ENCODE data around the gene QPRT. TPM values are rescaled to one million over a fixed set of nuclear protein-coding genes. Genes with fewer than 3 reads are reported as not detected.

Gene QPRT
- total RNA-seq, 2 experiments from 2014 or later, result 0.19 to 0.45 TPM

GRCh38 chr16:29641561-29641960 lies 37.4 kb upstream of the QPRT start:
- intact Hi-C loops (cut with DNase I, micrococcal nuclease), result no loop called here
- no peaks in the 10 kb centered on the region for H3K9me3 ChIP-seq (ENCODE audit: control insufficient read depth in 1 of 2, insufficient read depth in 1 of 2, low read length in 2 of 2)
- peaks cover 22% of the 10 kb centered on the region for H3K4me1 Mint-ChIP-seq (ENCODE audit: low read depth)
- H3K27me3 ChIP-seq (ENCODE audit: control insufficient read depth in 1 of 2, insufficient read depth in 2 of 2, low read length in 2 of 2), result no peaks in the 10 kb centered on the region
- H3K4me1 ChIP-seq (ENCODE audit: insufficient read depth, low read length), result peaks cover 20% of the 10 kb centered on the region
- ChIA-PET POLR2A (interaction anchor here (0.7 to 1.6 kb wide), 4 partner anchors 22 to 97 kb away, joined by 3 to 6 read pairs (median 4); partner anchors contain the start of gene SPN), CTCF (interaction anchor here (1.0 to 1.1 kb wide), 2 partner anchors 59 to 72 kb away, joined by 4 to 6 read pairs; no protein-coding TSS in a partner anchor)
- H3K27me3 Mint-ChIP-seq, result no peaks in the 10 kb centered on the region
- H3K9me3 Mint-ChIP-seq, result no peaks in the 10 kb centered on the region
- no peaks in the 10 kb centered on the region for H3K36me3 Mint-ChIP-seq (ENCODE audit: low read depth)
- H3K27ac Mint-ChIP-seq, result peak overlapping the region; percentile 44
- peak in 3 of 14 experiments; percentile 55 to 63 (median 61) for DNase-seq
- H3K4me3 ChIP-seq (ENCODE audit: low read length), result no peak overlapping the region
- peak overlapping the region; percentile 15 for H3K4me3 Mint-ChIP-seq
- no peak for TF ChIP-seq CTCF (IDR thresholded peaks at IDR 0.05)
- H3K27ac ChIP-seq (ENCODE audit: low read depth in 1 of 2, low read length in 2 of 2), result no peak overlapping the region
- ATAC-seq (ENCODE audit: poor library complexity), result peak; percentile 76
- H3K36me3 ChIP-seq (ENCODE audit: insufficient read depth, low read length), result no peaks in the 10 kb centered on the region

DNA sequence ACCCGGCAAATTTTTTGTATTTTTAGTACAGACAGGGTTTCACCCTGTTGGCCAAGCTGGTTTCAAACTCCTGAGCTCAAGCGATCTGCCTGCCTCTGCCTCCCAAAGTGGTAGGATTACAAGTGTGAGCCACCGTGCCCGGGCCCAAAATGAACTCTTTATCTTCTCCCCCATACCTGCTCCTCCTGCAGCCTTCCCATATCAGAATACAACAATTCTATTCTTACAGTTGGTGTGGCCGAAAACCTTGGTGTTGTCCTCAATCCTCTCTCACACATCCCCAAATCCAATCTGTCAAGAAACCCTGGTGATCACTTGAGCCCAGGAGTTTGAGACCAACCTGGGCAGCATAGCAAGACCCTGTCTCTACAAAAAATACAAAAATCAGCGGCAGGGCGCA lies 35.4 kb upstream of the QPRT start:
- no peaks in the 10 kb centered on the region for H3K9me3 ChIP-seq (ENCODE audit: control insufficient read depth in 1 of 2, insufficient read depth in 1 of 2, low read length in 2 of 2)
- peaks cover 20% of the 10 kb centered on the region for H3K4me1 ChIP-seq (ENCODE audit: insufficient read depth, low read length)
- H3K4me1 Mint-ChIP-seq (ENCODE audit: low read depth), result peaks cover 22% of the 10 kb centered on the region
- intact Hi-C loops (cut with DNase I, micrococcal nuclease), result no loop called here
- no peak for TF ChIP-seq CTCF (IDR thresholded peaks at IDR 0.05)
- POLR2A ChIA-PET, result no interaction called here
- ATAC-seq (ENCODE audit: poor library complexity) (no peak), DNase-seq (no peak)
- no peaks in the 10 kb centered on the region for H3K9me3 Mint-ChIP-seq
- CTCF ChIA-PET, result no interaction called here
- no peaks in the 10 kb centered on the region for H3K27me3 Mint-ChIP-seq
- no peak overlapping the region for H3K4me3 Mint-ChIP-seq
- no peak overlapping the region for H3K4me3 ChIP-seq (ENCODE audit: low read length)
- no peaks in the 10 kb centered on the region for H3K36me3 Mint-ChIP-seq (ENCODE audit: low read depth)
- H3K27ac Mint-ChIP-seq, result no peak overlapping the region
- no peaks in the 10 kb centered on the region for H3K36me3 ChIP-seq (ENCODE audit: insufficient read depth, low read length)
- no peak overlapping the region for H3K27ac ChIP-seq (ENCODE audit: low read depth in 1 of 2, low read length in 2 of 2)
- no peaks in the 10 kb centered on the region for H3K27me3 ChIP-seq (ENCODE audit: control insufficient read depth in 1 of 2, insufficient read depth in 2 of 2, low read length in 2 of 2)

DNA sequence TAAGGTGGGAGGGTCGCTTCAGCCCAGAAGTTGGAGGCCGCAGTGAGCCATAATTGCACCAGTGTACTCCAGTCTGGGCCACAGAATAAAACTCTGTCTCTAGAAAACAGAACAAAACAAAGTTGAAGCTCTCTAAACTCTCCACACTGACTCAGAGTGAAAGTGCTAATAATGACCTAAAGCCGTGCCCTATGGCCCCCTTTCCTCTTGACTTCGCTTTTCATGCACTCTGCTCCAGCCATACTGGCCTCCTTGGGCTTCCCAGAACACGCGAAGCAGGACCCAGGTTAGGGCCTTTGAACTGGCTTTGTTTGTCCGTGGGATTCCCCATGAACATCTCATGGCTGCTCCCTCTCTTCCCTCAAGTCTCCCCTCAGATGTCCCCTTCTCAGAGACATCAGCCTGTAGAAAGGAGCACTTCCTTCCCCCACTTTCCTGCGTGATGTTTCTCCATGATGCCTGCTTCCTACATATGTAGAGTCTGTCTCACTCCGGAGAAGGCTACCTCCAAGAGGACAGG lies 34.6 kb upstream of the QPRT start:
- POLR2A ChIA-PET, result no interaction called here
- Histone ChIP-seq H3K36me3 (ENCODE audit: insufficient read depth, low read length) (no peaks in the 10 kb centered on the region), H3K4me1 (ENCODE audit: insufficient read depth, low read length) (peaks cover 20% of the 10 kb centered on the region), H3K27ac (ENCODE audit: low read depth in 1 of 2, low read length in 2 of 2) (no peak overlapping the region), H3K27me3 (ENCODE audit: control insufficient read depth in 1 of 2, insufficient read depth in 2 of 2, low read length in 2 of 2) (no peaks in the 10 kb centered on the region), H3K9me3 (ENCODE audit: control insufficient read depth in 1 of 2, insufficient read depth in 1 of 2, low read length in 2 of 2) (no peaks in the 10 kb centered on the region), H3K4me3 (ENCODE audit: low read length) (no peak overlapping the region)
- CTCF ChIA-PET, result no interaction called here
- H3K27me3 Mint-ChIP-seq, result no peaks in the 10 kb centered on the region
- ATAC-seq (ENCODE audit: poor library complexity) (no peak), DNase-seq (peak in 1 of 14 experiments; percentile 23)
- no peak for TF ChIP-seq CTCF (IDR thresholded peaks at IDR 0.05)
- intact Hi-C loops (cut with DNase I, micrococcal nuclease), result no loop called here
- H3K4me1 Mint-ChIP-seq (ENCODE audit: low read depth), result peaks cover 22% of the 10 kb centered on the region
- no peaks in the 10 kb centered on the region for H3K9me3 Mint-ChIP-seq
- no peak overlapping the region for H3K4me3 Mint-ChIP-seq
- H3K27ac Mint-ChIP-seq, result no peak overlapping the region
- no peaks in the 10 kb centered on the region for H3K36me3 Mint-ChIP-seq (ENCODE audit: low read depth)

Measured in CD4-positive, alpha-beta T cell (primary cell).